Ishikawa (cell line): ENCODE results near the gene CACNA1G.

Experiments used
- CEBPB ChIP-seq: IDR thresholded peaks from 2 replicates; pipeline ENCODE4 v1.6.1; 2012
- CREB1 ChIP-seq: IDR thresholded peaks from 2 replicates; pipeline ENCODE4 v1.6.1; 2012; ENCODE audit warnings: low read depth
- EGR1 ChIP-seq: IDR thresholded peaks from 2 replicates; pipeline ENCODE4 v1.6.1; 2012
- EP300 ChIP-seq: IDR thresholded peaks from 2 replicates; pipeline ENCODE4 v1.6.1; 2012; ENCODE audit warnings: borderline replicate concordance
- FOXM1 ChIP-seq: IDR thresholded peaks from 2 replicates; pipeline ENCODE4 v1.6.1; 2012; ENCODE audit warnings: low read depth, borderline replicate concordance
- MAX ChIP-seq: IDR thresholded peaks from 2 replicates; pipeline ENCODE4 v1.6.1; 2012
- NFIC ChIP-seq: IDR thresholded peaks from 2 replicates; pipeline ENCODE4 v1.6.1; 2012
- RAD21 ChIP-seq: IDR thresholded peaks from 2 replicates; pipeline ENCODE4 v1.6.1; 2012; ENCODE audit warnings: low read depth
- REST ChIP-seq: IDR thresholded peaks from 2 replicates; pipeline ENCODE4 v1.6.1; 2012; ENCODE audit warnings: low read depth, mild to moderate bottlenecking
- TAF1 ChIP-seq: IDR thresholded peaks from 2 replicates; pipeline ENCODE4 v1.6.1; 2012; ENCODE audit warnings: low read depth, mild to moderate bottlenecking
- TCF12 ChIP-seq: IDR thresholded peaks from 2 replicates; pipeline ENCODE4 v1.6.1; 2012; ENCODE audit warnings: low read depth
- TEAD4 ChIP-seq: IDR thresholded peaks from 2 replicates; pipeline ENCODE4 v1.6.1; 2012
- USF1 ChIP-seq: IDR thresholded peaks from 2 replicates; pipeline ENCODE4 v1.6.1; 2012
- YY1 ChIP-seq: IDR thresholded peaks from 2 replicates; pipeline ENCODE4 v1.6.1; 2012; ENCODE audit warnings: low read depth
- ZBTB7A ChIP-seq: IDR thresholded peaks from 2 replicates; pipeline ENCODE4 v1.6.1; 2012; ENCODE audit warnings: low read depth

Gene CACNA1G

GRCh38 chr17:50630524-50631194 lies 70.1 kb downstream of the CACNA1G start:
- TF ChIP-seq TCF12 (peak; percentile 45; the same call in 1 of the 2 replicates), FOXM1 (no peak), MAX (peak; percentile 59), RAD21 (peak; percentile 91), EP300 (peak; percentile 12; the same call in 1 of the 2 replicates), YY1 (no peak)

GRCh38 chr17:50631195-50631907 lies 70.8 kb downstream of the CACNA1G start:
- no peak for TF ChIP-seq MAX
- no peak for TF ChIP-seq RAD21
- no peak for TF ChIP-seq YY1
- TF ChIP-seq ZBTB7A, result no peak
- no peak for TF ChIP-seq CEBPB
- no peak for TF ChIP-seq EP300
- TF ChIP-seq EGR1, result no peak
- no peak for TF ChIP-seq NFIC
- TF ChIP-seq TEAD4, result no peak
- no peak for TF ChIP-seq USF1
- TF ChIP-seq FOXM1, result no peak
- TF ChIP-seq CREB1, result no peak
- TF ChIP-seq REST, result no peak
- TF ChIP-seq TAF1, result no peak
- TF ChIP-seq TCF12, result no peak

- TF ChIP-seq TEAD4 (no peak), REST (peak; percentile 74)
Observed at GRCh38 chr17:50631908-50632571, 71.5 kb downstream of the CACNA1G start.

GRCh38 chr17:50632637-50633036 lies 72.1 kb downstream of the CACNA1G start:
- TF ChIP-seq CEBPB (no peak), EGR1 (no peak), NFIC (no peak), TAF1 (no peak), EP300 (no peak), TEAD4 (no peak), YY1 (no peak), TCF12 (no peak), REST (no peak), RAD21 (no peak), USF1 (no peak), CREB1 (no peak), ZBTB7A (no peak), FOXM1 (no peak), MAX (no peak)
